Measurements from ENCODE around the gene PTH1R. TPM values are rescaled to one million over a fixed set of nuclear protein-coding genes. Genes with fewer than 3 reads are reported as not detected.
"Not testable (repeated sequence)": the region's sequence is repeated elsewhere in the genome, so short reads cannot be mapped to it uniquely, and the experiment has no call there.

The PTH1R gene
- total RNA-seq, 4 donors from 2014 or later = 7.8 to 18.5 (median 14.5) TPM

DNA sequence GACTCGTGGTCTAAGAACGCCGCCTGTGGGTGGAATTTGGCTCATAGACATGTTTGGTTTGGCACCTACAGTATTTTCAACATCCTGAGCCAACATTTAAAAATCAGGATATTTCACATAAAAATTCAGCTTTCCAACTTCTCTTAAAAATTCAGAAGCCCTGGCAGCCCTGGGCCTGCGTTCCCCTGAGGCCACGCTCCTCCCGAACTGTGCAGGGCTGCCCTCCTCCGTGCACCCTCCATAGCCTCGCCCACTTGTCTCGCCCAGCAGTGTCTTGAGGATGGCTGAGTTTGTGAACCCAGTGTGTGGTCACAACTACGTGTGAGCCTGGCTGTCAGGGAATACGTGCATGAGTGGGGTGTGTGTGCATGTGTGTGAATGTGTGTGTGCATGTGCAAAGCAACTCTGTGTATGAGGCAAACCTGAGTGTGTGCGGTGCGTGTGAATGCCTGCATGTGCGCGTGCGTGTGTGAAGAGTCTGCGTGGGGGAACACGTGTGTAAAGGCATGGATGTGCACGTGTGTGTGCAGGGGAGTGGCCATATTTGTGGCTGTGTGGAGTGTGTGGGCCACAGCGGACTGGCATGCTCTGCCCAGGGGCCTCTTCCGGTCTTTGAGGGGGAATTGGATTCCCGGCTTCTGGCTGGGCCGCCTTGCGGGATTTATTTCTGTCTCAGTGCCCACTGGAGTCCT, 30.9 kb downstream of the PTH1R start:
- Histone ChIP-seq H3K27me3 (peaks cover 24% of the 10 kb centered on the region), H3K4me3 (no peak overlapping the region), H3K9me3 (no peaks in the 10 kb centered on the region), H3K27ac (no peak overlapping the region), H3K4me1 (peaks cover 0 to 27% (median 13%) of the 10 kb centered on the region in 3 donors), H3K36me3 (no peaks in the 10 kb centered on the region)
- ATAC-seq = no peak
- no peak for TF ChIP-seq POLR2A (IDR thresholded peaks at IDR 0.05)
- TF ChIP-seq, protein P1, sequence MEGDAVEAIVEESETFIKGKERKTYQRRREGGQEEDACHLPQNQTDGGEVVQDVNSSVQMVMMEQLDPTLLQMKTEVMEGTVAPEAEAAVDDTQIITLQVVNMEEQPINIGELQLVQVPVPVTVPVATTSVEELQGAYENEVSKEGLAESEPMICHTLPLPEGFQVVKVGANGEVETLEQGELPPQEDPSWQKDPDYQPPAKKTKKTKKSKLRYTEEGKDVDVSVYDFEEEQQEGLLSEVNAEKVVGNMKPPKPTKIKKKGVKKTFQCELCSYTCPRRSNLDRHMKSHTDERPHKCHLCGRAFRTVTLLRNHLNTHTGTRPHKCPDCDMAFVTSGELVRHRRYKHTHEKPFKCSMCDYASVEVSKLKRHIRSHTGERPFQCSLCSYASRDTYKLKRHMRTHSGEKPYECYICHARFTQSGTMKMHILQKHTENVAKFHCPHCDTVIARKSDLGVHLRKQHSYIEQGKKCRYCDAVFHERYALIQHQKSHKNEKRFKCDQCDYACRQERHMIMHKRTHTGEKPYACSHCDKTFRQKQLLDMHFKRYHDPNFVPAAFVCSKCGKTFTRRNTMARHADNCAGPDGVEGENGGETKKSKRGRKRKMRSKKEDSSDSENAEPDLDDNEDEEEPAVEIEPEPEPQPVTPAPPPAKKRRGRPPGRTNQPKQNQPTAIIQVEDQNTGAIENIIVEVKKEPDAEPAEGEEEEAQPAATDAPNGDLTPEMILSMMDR (IDR thresholded peaks at IDR 0.05) = peak in 1 of 4 experiments; percentile 24
- WGBS, 2 donors (ENCODE audit: low coverage in 1 of 2) = 39 to 58% methylated on average over 6 to 23 of the region's 24 CpGs

DNA sequence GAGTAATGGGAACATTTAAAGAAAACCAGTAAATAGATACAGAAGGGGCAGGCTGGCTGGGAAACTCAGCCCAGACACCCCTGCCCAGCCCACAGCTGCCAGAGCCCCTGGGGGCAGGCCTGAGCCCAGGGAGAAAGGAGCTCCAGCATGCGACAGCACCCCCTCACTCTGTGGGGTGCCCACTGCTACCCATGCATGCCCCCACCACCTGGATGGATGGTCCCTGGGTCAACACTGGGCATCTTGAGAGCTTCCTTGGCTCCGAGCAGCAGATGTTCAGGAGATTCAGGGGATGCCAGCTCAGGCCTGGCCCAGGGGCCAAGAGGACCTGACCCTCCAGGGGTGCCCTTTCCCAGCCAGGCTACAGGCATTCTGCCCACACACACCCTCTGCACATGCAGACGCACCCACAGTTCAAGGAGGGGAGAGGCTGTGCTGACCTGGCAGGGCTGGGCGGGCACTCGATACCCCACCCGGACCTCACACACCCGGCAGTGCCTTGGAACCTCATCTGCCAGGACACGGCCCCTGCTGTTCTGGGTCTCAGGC, 31.5 kb downstream of the PTH1R start:
- H3K36me3 ChIP-seq = no peaks in the 10 kb centered on the region
- H3K9me3 ChIP-seq = no peaks in the 10 kb centered on the region
- WGBS, 2 donors (ENCODE audit: low coverage in 1 of 2) = 50% methylated on average over 1 of the region's 8 CpGs; no CpG with 5 or more reads in 1 of the 2 donors
- H3K27ac ChIP-seq = no peak overlapping the region
- peaks cover 24% of the 10 kb centered on the region for H3K27me3 ChIP-seq
- H3K4me3 ChIP-seq = no peak overlapping the region
- H3K4me1 ChIP-seq = peaks cover 0 to 34% (median 13%) of the 10 kb centered on the region in 3 donors
- no peak for ATAC-seq
- TF ChIP-seq EP300 (IDR thresholded peaks at IDR 0.05) (no peak), POLR2AphosphoS5 (IDR thresholded peaks at IDR 0.05) (no peak)

DNA sequence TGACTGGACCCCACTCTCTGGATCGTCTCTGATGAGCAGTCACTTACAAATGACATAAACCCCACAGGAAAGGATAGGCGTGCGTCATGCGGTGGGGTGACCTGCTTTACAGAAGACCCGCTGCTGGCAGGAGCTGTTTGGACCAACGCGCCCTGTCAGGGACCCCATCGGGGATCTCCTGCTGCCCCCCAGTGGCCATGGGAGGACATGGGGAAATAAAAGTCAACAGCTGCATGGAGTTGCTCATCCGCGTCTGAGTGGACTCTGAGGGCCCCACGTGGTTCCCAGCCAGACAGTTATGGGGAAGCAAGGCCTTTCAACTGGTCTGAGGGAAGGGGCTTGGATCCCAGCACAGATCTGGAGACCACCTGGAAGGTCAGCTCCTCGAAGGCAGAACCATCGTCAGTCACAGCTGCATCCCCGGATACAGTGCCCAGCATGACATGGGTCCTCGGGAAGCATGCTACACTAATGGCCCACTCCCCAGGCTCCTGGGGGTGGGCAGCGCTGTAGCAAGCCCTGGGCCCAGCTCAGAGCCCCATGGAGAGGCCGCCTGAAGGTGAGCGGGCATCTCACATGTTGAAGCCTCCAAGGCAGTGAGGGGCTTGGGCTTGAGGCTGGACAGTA, 32.1 kb downstream of the PTH1R start:
- Histone ChIP-seq H3K27me3 (peaks cover 24% of the 10 kb centered on the region), H3K36me3 (no peaks in the 10 kb centered on the region), H3K27ac (no peak overlapping the region), H3K4me3 (no peak overlapping the region), H3K9me3 (no peaks in the 10 kb centered on the region), H3K4me1 (peaks cover 0 to 34% (median 13%) of the 10 kb centered on the region in 3 donors)
- TF ChIP-seq, protein P1 (IDR thresholded peaks at IDR 0.05) = peak in 3 of 4 experiments; percentile 85 to 92 (median 85)
- TF ChIP-seq POLR2A (IDR thresholded peaks at IDR 0.05) (no peak), EP300 (IDR thresholded peaks at IDR 0.05) (no peak), POLR2AphosphoS5 (IDR thresholded peaks at IDR 0.05) (peak; percentile 21)
- peak; percentile 81 for ATAC-seq
- WGBS, 2 donors (ENCODE audit: low coverage in 1 of 2) = 0% methylated on average over 5 to 7 of the region's 18 CpGs

DNA sequence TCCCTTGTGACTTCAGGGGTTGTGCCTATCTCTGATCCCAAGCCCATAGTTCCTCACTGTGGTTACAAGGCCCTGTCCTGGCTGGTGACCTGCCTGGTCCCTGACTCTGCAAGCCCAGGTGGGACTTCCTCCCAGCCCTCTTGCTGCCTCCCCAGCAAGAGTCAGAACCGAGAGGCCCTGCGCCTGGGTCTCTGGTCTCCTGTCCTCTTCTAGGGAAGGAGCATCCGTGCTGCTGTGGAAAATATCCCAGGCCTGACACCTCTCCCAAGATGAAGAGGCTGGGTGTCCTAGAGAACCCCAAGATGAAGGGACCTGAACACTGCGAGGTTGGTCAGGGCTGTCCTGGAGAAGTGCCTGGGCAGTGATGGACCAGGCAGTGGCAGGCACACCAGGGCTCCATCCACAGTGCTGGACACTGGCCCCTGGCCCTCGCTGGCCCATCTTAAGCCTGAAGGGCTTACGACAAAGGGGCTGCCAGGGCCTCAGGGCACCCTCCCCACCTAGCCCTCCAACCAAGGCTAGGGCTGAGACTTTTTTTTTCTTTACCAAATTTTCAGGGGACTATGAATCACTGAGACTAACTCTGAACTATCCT, 32.7 kb downstream of the PTH1R start:
- TF ChIP-seq POLR2A (IDR thresholded peaks at IDR 0.05) = no peak
- TF ChIP-seq, protein P1 (IDR thresholded peaks at IDR 0.05) = no peak
- TF ChIP-seq POLR2AphosphoS5 (IDR thresholded peaks at IDR 0.05) = no peak
- no peak for TF ChIP-seq EP300 (IDR thresholded peaks at IDR 0.05)
- Histone ChIP-seq H3K27me3 (peaks cover 18% of the 10 kb centered on the region), H3K36me3 (no peaks in the 10 kb centered on the region), H3K9me3 (no peaks in the 10 kb centered on the region), H3K4me3 (no peak overlapping the region), H3K27ac (no peak overlapping the region), H3K4me1 (peaks cover 0 to 34% (median 13%) of the 10 kb centered on the region in 3 donors)
- no CpG with 5 or more reads among the region's 6 CpGs for WGBS, 2 donors (ENCODE audit: low coverage in 1 of 2)
- no peak for ATAC-seq

DNA sequence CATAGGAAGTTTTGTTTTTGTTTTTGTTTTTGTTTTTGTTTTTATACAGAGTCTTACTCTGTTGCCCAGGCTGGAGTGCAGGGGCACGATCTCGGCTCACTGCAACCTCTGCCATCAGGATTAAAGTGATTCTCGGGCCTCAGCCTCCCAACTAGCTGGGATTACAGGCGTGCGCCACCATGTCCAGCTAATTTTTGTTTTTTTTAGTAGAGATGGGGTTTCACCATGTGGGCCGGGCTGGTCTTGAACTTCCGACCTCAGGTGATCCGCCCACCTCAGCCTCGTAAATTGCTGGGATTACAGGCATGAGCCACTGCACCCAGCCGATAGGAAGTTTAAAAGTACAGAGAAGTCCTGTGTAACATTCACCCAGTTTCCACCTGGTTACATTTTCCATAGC, 33.4 kb downstream of the PTH1R start:
- not testable (repeated sequence) for H3K36me3 ChIP-seq, ATAC-seq, H3K27ac ChIP-seq, H3K9me3 ChIP-seq, H3K4me3 ChIP-seq
- WGBS, 2 donors (ENCODE audit: low coverage in 1 of 2) = 90 to 92% methylated on average over 2 to 5 of the region's 10 CpGs
- Histone ChIP-seq H3K27me3 (peaks cover 11% of the 10 kb centered on the region), H3K4me1 (peaks cover 0 to 34% (median 13%) of the 10 kb centered on the region in 3 donors)

All from gastroesophageal sphincter (tissue), 4 donors.